Measurements from ENCODE around the gene COPRS.
A peak's percentile ranks its signal among the peaks of the same experiment; 100 is the strongest.

The COPRS gene, protein sequence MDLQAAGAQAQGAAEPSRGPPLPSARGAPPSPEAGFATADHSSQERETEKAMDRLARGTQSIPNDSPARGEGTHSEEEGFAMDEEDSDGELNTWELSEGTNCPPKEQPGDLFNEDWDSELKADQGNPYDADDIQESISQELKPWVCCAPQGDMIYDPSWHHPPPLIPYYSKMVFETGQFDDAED

DNA sequence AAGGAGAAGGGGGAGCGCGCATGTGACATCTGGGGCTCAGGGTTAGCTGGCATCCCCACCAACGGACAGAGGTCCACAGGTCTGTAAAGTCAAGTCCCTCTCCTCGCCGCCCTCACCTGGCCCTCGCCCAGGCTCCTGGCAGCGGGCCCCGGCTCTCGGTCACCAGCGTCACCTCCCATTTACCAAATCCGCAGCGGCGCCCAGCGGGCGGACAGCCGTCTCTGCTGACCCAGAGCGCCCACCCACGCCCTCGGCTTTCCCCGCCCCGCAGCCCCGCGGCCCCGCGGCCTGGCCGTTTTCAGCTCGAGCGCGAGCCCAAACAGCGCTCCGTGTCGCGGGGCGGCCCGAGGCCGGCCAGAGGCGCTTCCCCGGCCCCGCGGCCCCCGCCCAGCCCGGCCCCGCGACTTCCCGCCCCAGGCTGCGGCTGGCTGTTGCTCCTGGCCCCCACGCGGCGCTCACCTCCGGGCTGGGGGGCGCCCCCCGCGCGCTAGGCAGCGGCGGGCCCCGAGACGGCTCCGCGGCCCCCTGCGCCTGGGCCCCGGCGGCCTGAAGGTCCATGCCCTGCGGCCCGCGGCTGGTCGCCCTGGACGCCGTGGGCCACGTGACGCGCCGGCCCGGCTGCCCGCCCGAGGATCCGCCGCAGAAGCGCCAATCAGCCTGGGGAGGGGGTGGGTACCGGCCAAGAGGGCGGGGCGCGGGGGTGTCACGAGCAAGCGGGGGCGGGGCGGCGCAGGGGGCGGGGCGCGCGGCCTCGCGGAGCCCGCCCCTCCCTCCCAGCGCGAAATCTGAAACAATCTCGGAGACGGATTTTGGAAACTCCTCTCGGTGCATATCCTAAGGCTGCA is at the start of gene COPRS:
Gene COPRS, minus strand, starts transcription at position 603 of the 845 bp plus-strand sequence. Its CDS starts 45 bp downstream, at position 558.
- Histone ChIP-seq H3K27ac (ENCODE audit: low read depth, low read length) (peak within 1 kb of the TSS; percentile 55), H3K36me3 (ENCODE audit: control insufficient read depth, insufficient read depth, low read length) (peaks cover 22% of the 10 kb centered on the region), H3K9ac (ENCODE audit: low read depth, low read length) (no peak within 1 kb of the TSS; the same call in 1 of the 2 replicates), H3K4me3 (ENCODE audit: low read depth, low read length) (peak within 1 kb of the TSS; percentile 72), H3K4me1 (ENCODE audit: control insufficient read depth, insufficient read depth, low read length) (peaks cover 8% of the 10 kb centered on the region), H3K9me3 (ENCODE audit: control insufficient read depth, insufficient read depth, low read length) (no peaks in the 10 kb centered on the region), H3K27me3 (ENCODE audit: control insufficient read depth, insufficient read depth, low read length) (peaks cover 4% of the 10 kb centered on the region; the same call in 1 of the 2 replicates)

DNA sequence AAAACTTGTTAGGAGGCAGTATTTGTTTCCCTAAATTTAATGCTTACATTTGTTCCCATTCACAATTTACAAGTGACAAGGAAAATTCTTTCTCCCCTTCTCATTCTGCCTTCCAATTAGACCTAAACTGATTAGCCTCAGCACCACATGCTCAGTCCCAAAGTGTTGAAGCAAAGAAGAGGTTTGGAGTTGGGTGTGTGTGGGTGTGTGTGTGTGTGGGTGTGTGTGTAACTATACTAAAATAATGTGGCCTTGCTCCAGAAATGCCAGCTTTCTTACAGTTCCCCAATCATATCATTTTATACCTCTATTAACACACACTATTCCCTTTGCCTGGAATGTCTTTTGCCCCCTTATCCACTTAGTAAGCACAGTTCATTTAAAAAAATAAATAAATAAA is 49.3 kb upstream of the COPRS start:
- H3K4me3 ChIP-seq (ENCODE audit: low read depth, low read length) = no peak overlapping the region
- no peak overlapping the region for H3K27ac ChIP-seq (ENCODE audit: low read depth, low read length)
- H3K9ac ChIP-seq (ENCODE audit: low read depth, low read length) = no peak overlapping the region
- no peaks in the 10 kb centered on the region for H3K4me1 ChIP-seq (ENCODE audit: control insufficient read depth, insufficient read depth, low read length)
- no peaks in the 10 kb centered on the region for H3K36me3 ChIP-seq (ENCODE audit: control insufficient read depth, insufficient read depth, low read length)
- no peaks in the 10 kb centered on the region for H3K9me3 ChIP-seq (ENCODE audit: control insufficient read depth, insufficient read depth, low read length)
- H3K27me3 ChIP-seq (ENCODE audit: control insufficient read depth, insufficient read depth, low read length) = no peaks in the 10 kb centered on the region

DNA sequence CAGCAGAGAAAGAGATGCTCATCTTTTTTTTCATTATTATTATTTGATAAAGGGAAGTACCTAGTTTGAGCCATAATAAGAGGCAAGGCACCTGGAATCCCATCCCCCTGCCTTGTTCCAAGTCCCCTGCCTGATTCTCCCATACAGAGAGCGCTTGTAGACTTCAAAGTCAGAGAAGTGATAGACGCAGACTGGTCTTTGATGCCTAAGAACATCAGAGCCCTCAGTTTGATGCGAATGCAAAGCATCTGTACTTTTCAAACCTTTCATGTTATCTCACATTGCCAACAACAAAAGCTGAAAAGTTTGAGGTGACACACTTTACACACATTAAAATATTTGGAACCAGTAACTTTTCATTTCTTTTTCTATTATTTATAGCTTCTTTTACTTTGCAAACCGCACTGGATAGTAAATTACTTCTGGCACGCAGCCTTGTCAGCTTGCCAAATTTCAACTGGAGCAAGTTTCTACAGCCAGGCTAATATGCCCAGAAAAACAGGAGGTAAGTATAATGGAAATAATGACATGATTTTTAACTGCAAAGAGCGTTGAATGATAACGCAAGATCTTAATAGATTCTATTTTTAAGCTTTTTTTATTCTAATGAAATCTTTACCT is 48.4 kb upstream of the COPRS start:
- no peaks in the 10 kb centered on the region for H3K9me3 ChIP-seq (ENCODE audit: control insufficient read depth, insufficient read depth, low read length)
- H3K4me3 ChIP-seq (ENCODE audit: low read depth, low read length) = no peak overlapping the region
- H3K27ac ChIP-seq (ENCODE audit: low read depth, low read length) = no peak overlapping the region

DNA sequence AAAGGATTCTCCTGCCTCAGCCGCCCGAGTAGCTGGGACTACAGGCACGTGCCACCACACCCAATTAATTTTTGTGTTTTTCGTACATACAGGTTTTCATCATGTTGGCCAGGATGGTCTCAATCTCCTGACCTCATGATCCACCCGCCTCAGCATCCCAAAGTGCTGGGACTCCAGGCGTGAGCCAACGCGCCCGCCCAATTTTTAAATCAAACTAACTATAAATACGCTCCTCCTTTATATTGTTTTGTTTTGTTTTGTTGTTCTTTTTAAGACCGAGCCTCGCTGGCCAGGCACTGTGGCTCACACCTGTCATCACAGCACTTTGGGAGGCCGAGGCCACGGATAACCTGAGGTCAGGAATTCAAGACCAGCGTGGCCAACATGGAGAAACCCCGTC is 44.4 kb upstream of the COPRS start:
- Histone ChIP-seq H3K4me1 (ENCODE audit: control insufficient read depth, insufficient read depth, low read length) (peaks cover 3% of the 10 kb centered on the region; the same call in 1 of the 2 replicates), H3K9ac (ENCODE audit: low read depth, low read length) (no peak overlapping the region), H3K9me3 (ENCODE audit: control insufficient read depth, insufficient read depth, low read length) (no peaks in the 10 kb centered on the region), H3K36me3 (ENCODE audit: control insufficient read depth, insufficient read depth, low read length) (peaks cover 16% of the 10 kb centered on the region), H3K27me3 (ENCODE audit: control insufficient read depth, insufficient read depth, low read length) (no peaks in the 10 kb centered on the region), H3K4me3 (ENCODE audit: low read depth, low read length) (no peak overlapping the region), H3K27ac (ENCODE audit: low read depth, low read length) (no peak overlapping the region)

More for the DNA sequence above, 48.4 kb upstream of the COPRS start:
- H3K4me1 ChIP-seq (ENCODE audit: control insufficient read depth, insufficient read depth, low read length) = no peaks in the 10 kb centered on the region
- H3K36me3 ChIP-seq (ENCODE audit: control insufficient read depth, insufficient read depth, low read length) = no peaks in the 10 kb centered on the region
- H3K27me3 ChIP-seq (ENCODE audit: control insufficient read depth, insufficient read depth, low read length) = no peaks in the 10 kb centered on the region
- H3K9ac ChIP-seq (ENCODE audit: low read depth, low read length) = no peak overlapping the region

DNA sequence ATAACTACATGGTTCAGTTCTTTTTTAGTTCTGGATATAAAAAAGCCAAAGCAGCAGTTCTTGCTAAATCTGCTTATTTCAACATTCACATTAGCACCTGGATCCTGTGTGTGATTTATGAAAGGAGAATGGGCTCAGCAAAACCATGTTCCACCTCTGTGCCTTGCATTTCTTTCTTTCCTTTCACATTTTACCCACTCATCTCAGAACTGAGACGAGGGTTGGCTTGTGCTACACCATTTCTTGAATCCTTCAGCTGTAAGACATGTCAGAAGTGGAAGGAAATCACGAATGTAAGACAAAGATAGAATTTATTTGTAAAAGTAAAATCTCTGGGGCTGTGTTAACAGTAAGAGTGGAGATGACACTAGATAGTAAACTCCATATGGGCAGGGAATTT is 43.6 kb upstream of the COPRS start:
- H3K9ac ChIP-seq (ENCODE audit: low read depth, low read length) = no peak overlapping the region
- H3K27ac ChIP-seq (ENCODE audit: low read depth, low read length) = no peak overlapping the region
- no peaks in the 10 kb centered on the region for H3K27me3 ChIP-seq (ENCODE audit: control insufficient read depth, insufficient read depth, low read length)
- H3K4me3 ChIP-seq (ENCODE audit: low read depth, low read length) = no peak overlapping the region
- peaks cover 3% of the 10 kb centered on the region; the same call in 1 of the 2 replicates for H3K4me1 ChIP-seq (ENCODE audit: control insufficient read depth, insufficient read depth, low read length)
- peaks cover 23% of the 10 kb centered on the region for H3K36me3 ChIP-seq (ENCODE audit: control insufficient read depth, insufficient read depth, low read length)
- H3K9me3 ChIP-seq (ENCODE audit: control insufficient read depth, insufficient read depth, low read length) = no peaks in the 10 kb centered on the region

DNA sequence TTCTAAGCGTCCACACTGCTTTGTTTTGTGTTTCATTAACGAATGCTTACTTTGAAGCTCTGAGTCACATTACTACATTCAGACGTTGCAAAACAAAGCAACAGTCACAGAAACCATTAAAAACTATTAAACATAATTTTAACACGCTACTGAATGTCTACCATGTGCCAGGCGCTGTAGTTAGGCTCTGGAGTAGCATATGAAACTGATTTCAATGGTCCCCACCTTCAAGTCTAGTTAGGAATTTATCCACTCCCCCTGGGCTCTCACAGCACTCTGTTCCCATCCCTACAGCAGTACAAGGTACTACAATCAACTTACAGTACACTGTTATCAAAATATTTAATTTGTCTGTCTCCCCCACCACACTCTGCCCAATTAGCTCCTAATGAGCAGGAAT is 41.8 kb upstream of the COPRS start:
- Histone ChIP-seq H3K36me3 (ENCODE audit: control insufficient read depth, insufficient read depth, low read length) (peaks cover 41% of the 10 kb centered on the region), H3K9ac (ENCODE audit: low read depth, low read length) (peak overlapping the region; percentile 84), H3K4me3 (ENCODE audit: low read depth, low read length) (peak overlapping the region; percentile 93), H3K27me3 (ENCODE audit: control insufficient read depth, insufficient read depth, low read length) (no peaks in the 10 kb centered on the region), H3K9me3 (ENCODE audit: control insufficient read depth, insufficient read depth, low read length) (no peaks in the 10 kb centered on the region), H3K27ac (ENCODE audit: low read depth, low read length) (peak overlapping the region; percentile 61), H3K4me1 (ENCODE audit: control insufficient read depth, insufficient read depth, low read length) (peaks cover 3% of the 10 kb centered on the region; the same call in 1 of the 2 replicates)

DNA sequence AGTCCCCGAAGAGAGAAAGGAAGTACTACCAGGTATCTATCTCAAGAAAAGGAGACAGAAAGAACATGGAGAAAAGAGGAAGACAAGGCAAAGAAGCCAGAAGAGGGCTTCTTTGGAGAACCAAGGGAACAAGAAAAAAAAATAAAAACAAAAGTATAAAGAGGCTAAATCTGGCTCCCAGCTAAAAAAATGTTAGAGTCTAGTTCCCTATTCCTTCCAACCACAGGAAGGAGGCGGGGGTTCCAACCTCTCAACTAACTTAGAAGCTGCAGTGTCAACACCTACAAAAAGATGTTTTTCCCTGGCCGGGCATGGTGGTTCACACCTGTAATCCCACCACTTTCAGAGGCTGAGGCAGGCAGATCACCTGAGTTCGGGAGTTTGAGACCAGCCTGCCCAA is 29.1 kb upstream of the COPRS start:
- Histone ChIP-seq H3K9me3 (ENCODE audit: control insufficient read depth, insufficient read depth, low read length) (no peaks in the 10 kb centered on the region), H3K4me3 (ENCODE audit: low read depth, low read length) (no peak overlapping the region), H3K4me1 (ENCODE audit: control insufficient read depth, insufficient read depth, low read length) (no peaks in the 10 kb centered on the region), H3K9ac (ENCODE audit: low read depth, low read length) (no peak overlapping the region), H3K27ac (ENCODE audit: low read depth, low read length) (no peak overlapping the region), H3K36me3 (ENCODE audit: control insufficient read depth, insufficient read depth, low read length) (peaks cover 93% of the 10 kb centered on the region), H3K27me3 (ENCODE audit: control insufficient read depth, insufficient read depth, low read length) (no peaks in the 10 kb centered on the region)

DNA sequence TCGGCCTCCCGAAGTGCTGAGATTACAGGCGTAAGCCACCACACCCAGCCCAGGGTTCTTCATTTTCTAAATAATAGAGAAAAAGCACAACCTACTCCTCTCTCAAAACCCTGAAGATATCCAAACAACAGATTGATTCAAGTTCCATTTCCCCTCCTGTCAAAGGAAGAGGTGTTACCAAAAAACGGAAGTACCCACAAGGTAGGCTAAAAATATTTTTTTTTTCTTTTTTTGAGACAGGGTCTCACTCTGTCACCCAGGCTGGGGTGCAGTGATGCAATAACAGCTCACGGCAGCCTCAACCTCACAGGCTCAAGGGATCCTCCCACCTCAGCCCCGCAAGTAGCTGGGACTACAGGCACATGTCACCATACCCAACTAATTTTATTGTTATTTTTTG is 23.5 kb upstream of the COPRS start:
- H3K4me3 ChIP-seq (ENCODE audit: low read depth, low read length) = no peak overlapping the region
- H3K4me1 ChIP-seq (ENCODE audit: control insufficient read depth, insufficient read depth, low read length) = no peaks in the 10 kb centered on the region
- no peaks in the 10 kb centered on the region for H3K9me3 ChIP-seq (ENCODE audit: control insufficient read depth, insufficient read depth, low read length)
- H3K9ac ChIP-seq (ENCODE audit: low read depth, low read length) = no peak overlapping the region
- no peak overlapping the region for H3K27ac ChIP-seq (ENCODE audit: low read depth, low read length)
- peaks cover 97% of the 10 kb centered on the region for H3K36me3 ChIP-seq (ENCODE audit: control insufficient read depth, insufficient read depth, low read length)
- no peaks in the 10 kb centered on the region for H3K27me3 ChIP-seq (ENCODE audit: control insufficient read depth, insufficient read depth, low read length)

DNA sequence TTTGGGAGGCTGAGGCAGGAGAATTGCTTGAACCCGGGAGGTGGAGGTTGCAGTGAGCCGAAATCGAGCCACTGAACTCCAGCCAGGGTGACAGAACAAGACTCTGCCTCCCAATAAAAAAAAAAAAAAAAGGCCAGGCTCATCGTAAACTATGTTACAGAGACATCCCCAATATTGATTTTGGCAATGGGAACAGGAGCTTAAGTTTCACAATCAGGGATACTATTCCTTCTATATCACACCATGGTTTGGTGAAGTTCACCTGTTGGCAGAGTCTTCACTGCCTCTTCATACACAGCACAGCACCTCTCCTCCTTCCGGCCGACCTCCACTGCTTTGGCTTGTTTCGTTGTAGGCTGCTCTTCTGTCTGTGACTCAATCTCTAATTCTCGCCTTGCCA is 21.3 kb upstream of the COPRS start:
- H3K27ac ChIP-seq (ENCODE audit: low read depth, low read length) = no peak overlapping the region
- H3K36me3 ChIP-seq (ENCODE audit: control insufficient read depth, insufficient read depth, low read length) = peaks cover 93% of the 10 kb centered on the region
- no peaks in the 10 kb centered on the region for H3K27me3 ChIP-seq (ENCODE audit: control insufficient read depth, insufficient read depth, low read length)

DNA sequence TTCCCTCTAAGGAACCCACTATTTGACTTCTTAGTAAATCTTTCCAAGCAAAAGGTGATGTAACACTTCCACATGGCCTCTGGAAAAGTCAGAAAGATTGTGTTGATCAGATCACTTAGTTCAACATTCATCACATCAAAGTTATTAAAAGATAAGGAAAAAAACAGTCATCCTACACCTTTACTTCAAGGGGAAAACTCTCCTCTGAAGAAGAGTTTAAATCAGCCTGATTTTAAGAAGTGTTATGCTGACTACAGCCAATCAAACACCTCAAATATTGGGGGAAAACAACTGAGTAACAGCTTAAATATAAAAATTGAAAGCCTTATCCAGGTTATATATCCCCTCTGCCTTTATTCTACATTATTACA is 19.6 kb upstream of the COPRS start:
- no peak overlapping the region for H3K27ac ChIP-seq (ENCODE audit: low read depth, low read length)
- H3K4me3 ChIP-seq (ENCODE audit: low read depth, low read length) = no peak overlapping the region
- no peaks in the 10 kb centered on the region for H3K9me3 ChIP-seq (ENCODE audit: control insufficient read depth, insufficient read depth, low read length)
- peaks cover 92% of the 10 kb centered on the region for H3K36me3 ChIP-seq (ENCODE audit: control insufficient read depth, insufficient read depth, low read length)
- no peak overlapping the region for H3K9ac ChIP-seq (ENCODE audit: low read depth, low read length)
- no peaks in the 10 kb centered on the region for H3K27me3 ChIP-seq (ENCODE audit: control insufficient read depth, insufficient read depth, low read length)
- no peaks in the 10 kb centered on the region for H3K4me1 ChIP-seq (ENCODE audit: control insufficient read depth, insufficient read depth, low read length)

More for the DNA sequence above, 21.3 kb upstream of the COPRS start:
- H3K9ac ChIP-seq (ENCODE audit: low read depth, low read length) = no peak overlapping the region
- H3K4me3 ChIP-seq (ENCODE audit: low read depth, low read length) = no peak overlapping the region
- no peaks in the 10 kb centered on the region for H3K9me3 ChIP-seq (ENCODE audit: control insufficient read depth, insufficient read depth, low read length)
- H3K4me1 ChIP-seq (ENCODE audit: control insufficient read depth, insufficient read depth, low read length) = no peaks in the 10 kb centered on the region

Data from HUES48 (cell line).